Testis (tissue), 2 donors: ENCODE measurements around the gene ATG7.

Experiments
- POLR2A ChIP-seq: fragments of 450-650 bp; IDR thresholded peaks from one replicate; pipeline ENCODE4 v1.6.1; 2017; ENCODE audit warnings: antibody characterized with exemption, mild to moderate bottlenecking, moderate library complexity
- TF ChIP-seq, protein P1 (sequence below), 3 experiments: fragments of 450-650 bp in 2 of 3; fragments of 200-600 bp in 1 of 3; sonication (generic) in 1 of 3; IDR thresholded peaks; one replicate each; pipeline ENCODE4 v1.5.1; 2016 to 2019; ENCODE audit warnings: antibody characterized with exemption in 3 of 3, mild to moderate bottlenecking in 2 of 3, moderate library complexity in 1 of 3

DNA sequence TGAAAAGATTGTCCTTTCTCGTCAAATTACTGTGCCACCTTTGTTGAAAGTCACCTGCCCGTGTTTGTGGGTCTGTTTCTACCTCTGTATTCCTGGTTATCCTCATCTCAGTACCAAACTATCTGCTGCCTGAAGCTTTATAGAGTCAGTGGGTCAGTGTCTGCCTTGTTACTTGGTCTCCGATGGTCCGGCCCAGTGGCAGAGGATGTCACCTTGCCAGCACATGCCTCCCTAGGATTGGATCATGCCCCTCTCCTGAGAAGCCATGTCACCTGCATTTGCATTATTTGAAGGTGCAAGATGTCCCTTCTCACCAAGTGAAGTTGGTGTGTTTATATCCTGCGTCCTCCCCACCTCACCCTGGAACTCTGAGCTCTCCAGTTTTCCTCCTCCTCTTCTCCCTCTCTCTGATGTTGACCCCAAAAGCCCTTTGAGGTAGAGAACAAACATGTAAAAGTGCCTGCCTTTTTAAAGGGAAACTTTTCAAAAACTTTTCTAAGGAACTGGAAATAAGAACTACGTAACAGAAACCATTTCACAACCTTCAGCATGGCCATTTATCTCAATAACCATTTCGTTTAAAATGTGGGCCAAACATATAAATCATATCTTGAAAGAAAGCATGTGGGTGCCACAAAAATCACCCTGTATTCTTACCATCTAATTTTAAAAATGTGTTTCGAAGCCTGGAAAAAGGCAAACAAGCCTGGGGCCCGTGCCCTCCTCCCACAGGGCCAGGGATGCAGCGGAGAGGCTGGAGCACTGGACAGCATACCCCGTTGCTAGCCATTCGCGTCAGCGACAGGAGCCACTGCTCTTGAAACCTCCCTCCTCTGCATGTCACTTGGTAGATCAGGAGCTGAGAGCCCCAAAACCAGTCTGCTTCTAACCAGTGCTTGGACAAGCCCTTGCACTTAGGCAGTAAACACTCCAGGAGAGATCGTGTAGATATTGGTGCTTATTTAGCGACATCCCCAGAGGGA is 269.4 kb downstream of the ATG7 start:
- TF ChIP-seq POLR2A, result no peak
- TF ChIP-seq, protein P1, sequence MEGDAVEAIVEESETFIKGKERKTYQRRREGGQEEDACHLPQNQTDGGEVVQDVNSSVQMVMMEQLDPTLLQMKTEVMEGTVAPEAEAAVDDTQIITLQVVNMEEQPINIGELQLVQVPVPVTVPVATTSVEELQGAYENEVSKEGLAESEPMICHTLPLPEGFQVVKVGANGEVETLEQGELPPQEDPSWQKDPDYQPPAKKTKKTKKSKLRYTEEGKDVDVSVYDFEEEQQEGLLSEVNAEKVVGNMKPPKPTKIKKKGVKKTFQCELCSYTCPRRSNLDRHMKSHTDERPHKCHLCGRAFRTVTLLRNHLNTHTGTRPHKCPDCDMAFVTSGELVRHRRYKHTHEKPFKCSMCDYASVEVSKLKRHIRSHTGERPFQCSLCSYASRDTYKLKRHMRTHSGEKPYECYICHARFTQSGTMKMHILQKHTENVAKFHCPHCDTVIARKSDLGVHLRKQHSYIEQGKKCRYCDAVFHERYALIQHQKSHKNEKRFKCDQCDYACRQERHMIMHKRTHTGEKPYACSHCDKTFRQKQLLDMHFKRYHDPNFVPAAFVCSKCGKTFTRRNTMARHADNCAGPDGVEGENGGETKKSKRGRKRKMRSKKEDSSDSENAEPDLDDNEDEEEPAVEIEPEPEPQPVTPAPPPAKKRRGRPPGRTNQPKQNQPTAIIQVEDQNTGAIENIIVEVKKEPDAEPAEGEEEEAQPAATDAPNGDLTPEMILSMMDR (IDR thresholded peaks at IDR 0.05), result no peak
